ENCODE results near the gene GTF3C1.

DNA sequence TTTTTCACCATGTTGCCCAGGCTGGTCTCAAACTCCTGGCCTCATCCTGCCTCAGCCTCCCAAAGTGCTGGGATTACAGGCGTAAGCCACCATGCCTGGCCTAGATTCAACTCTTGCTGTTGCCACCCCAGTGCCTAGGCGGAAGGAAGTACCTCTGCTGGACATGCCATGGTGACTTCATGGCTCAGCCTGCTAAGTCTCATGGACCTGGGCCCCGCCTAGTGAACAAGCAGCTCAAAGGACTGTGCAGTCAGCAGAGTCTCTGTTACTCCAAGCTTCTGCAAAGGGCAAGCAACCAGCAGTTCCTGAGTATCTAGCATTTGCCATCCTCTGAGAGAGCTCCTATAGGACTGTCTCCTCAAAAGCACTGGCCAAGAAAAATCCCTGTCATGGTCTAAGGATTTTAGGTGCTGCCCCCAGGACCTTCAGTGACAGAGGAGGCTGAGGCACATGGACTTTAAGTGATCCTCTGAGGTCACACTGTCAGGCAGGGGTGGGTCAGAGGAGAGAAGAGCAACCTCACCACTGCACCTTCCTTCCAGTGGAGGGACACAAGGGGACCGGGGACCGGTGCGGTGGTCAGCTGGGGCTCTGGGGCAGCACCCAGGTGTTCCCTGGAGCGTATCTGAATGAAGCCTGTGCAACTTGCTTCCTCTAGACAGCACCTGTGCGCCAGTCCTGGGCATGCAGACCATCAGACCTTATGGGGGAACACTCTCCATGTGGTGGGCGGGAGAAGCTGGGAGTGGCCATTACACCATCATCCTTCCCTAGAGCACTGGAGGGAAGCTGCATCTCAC, 76.4 kb downstream of the GTF3C1 start:
- no peak for TF ChIP-seq CTCF (IDR thresholded peaks at IDR 0.05)
- TF ChIP-seq POLR2AphosphoS5 (IDR thresholded peaks at IDR 0.05; ENCODE audit: low read depth, low read length): no peak
- TF ChIP-seq, protein P1, sequence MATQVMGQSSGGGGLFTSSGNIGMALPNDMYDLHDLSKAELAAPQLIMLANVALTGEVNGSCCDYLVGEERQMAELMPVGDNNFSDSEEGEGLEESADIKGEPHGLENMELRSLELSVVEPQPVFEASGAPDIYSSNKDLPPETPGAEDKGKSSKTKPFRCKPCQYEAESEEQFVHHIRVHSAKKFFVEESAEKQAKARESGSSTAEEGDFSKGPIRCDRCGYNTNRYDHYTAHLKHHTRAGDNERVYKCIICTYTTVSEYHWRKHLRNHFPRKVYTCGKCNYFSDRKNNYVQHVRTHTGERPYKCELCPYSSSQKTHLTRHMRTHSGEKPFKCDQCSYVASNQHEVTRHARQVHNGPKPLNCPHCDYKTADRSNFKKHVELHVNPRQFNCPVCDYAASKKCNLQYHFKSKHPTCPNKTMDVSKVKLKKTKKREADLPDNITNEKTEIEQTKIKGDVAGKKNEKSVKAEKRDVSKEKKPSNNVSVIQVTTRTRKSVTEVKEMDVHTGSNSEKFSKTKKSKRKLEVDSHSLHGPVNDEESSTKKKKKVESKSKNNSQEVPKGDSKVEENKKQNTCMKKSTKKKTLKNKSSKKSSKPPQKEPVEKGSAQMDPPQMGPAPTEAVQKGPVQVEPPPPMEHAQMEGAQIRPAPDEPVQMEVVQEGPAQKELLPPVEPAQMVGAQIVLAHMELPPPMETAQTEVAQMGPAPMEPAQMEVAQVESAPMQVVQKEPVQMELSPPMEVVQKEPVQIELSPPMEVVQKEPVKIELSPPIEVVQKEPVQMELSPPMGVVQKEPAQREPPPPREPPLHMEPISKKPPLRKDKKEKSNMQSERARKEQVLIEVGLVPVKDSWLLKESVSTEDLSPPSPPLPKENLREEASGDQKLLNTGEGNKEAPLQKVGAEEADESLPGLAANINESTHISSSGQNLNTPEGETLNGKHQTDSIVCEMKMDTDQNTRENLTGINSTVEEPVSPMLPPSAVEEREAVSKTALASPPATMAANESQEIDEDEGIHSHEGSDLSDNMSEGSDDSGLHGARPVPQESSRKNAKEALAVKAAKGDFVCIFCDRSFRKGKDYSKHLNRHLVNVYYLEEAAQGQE (IDR thresholded peaks at IDR 0.05; ENCODE audit: insufficient read depth in 1 of 2, low read depth in 2 of 2, low read length in 1 of 2): no peak

All from Panc1 (cell line).